ENCODE data around the gene ADARB1.

DNA sequence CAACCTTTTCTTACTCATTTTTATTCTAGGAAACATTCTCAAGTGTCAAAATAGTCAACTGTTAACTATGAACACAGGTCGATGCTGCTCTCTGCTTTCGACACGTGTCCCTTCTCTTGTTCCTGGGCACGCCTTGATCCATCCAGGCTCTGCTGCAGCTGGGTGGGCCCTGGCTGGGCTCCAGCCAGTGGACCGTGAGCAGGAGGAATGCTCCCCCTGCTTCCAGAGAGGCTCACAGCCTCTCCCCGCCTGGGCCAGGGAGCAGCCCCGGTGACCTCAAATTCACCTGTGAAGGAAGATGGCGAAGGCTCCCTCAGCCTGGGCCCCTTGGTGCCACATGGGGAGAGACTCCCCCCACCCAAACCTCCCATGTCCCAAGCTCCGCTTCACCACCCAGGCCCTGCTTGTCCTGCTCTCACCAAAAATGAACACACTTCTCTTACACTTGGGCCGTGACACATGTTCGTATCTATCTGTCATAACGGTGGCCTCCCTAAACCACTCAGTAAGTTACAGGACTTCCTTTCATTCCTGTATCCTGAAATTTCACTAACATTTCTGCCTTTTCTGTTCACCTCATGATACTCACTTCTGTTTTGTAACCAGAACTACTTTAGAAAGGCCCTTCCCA lies 24.6 kb upstream of the ADARB1 start:
- TF ChIP-seq, protein P1, sequence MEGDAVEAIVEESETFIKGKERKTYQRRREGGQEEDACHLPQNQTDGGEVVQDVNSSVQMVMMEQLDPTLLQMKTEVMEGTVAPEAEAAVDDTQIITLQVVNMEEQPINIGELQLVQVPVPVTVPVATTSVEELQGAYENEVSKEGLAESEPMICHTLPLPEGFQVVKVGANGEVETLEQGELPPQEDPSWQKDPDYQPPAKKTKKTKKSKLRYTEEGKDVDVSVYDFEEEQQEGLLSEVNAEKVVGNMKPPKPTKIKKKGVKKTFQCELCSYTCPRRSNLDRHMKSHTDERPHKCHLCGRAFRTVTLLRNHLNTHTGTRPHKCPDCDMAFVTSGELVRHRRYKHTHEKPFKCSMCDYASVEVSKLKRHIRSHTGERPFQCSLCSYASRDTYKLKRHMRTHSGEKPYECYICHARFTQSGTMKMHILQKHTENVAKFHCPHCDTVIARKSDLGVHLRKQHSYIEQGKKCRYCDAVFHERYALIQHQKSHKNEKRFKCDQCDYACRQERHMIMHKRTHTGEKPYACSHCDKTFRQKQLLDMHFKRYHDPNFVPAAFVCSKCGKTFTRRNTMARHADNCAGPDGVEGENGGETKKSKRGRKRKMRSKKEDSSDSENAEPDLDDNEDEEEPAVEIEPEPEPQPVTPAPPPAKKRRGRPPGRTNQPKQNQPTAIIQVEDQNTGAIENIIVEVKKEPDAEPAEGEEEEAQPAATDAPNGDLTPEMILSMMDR (conservative IDR thresholded peaks at IDR 0.05; ENCODE audit: low read depth in 2 of 2) = no peak
- TF ChIP-seq POLR2AphosphoS5 (IDR thresholded peaks at IDR 0.05; ENCODE audit: low read depth) (no peak), EZH2phosphoT487 (IDR thresholded peaks at IDR 0.05; ENCODE audit: unreplicated experiment) (no peak), ZNF331 (CRISPR knock-in tag; IDR thresholded peaks at IDR 0.05; ENCODE audit: low read depth) (no peak), CREB1 (CRISPR knock-in tag; IDR thresholded peaks at IDR 0.05; ENCODE audit: low read depth) (no peak), NANOG (IDR thresholded peaks at IDR 0.05; ENCODE audit: borderline replicate concordance) (no peak), JUNB (IDR thresholded peaks at IDR 0.05; ENCODE audit: unreplicated experiment) (no peak), EZH2 (IDR thresholded peaks at IDR 0.05; ENCODE audit: low read depth, unreplicated experiment) (no peak), STAT1 (IDR thresholded peaks at IDR 0.05; ENCODE audit: unreplicated experiment) (no peak)
- TF ChIP-seq, protein P2, sequence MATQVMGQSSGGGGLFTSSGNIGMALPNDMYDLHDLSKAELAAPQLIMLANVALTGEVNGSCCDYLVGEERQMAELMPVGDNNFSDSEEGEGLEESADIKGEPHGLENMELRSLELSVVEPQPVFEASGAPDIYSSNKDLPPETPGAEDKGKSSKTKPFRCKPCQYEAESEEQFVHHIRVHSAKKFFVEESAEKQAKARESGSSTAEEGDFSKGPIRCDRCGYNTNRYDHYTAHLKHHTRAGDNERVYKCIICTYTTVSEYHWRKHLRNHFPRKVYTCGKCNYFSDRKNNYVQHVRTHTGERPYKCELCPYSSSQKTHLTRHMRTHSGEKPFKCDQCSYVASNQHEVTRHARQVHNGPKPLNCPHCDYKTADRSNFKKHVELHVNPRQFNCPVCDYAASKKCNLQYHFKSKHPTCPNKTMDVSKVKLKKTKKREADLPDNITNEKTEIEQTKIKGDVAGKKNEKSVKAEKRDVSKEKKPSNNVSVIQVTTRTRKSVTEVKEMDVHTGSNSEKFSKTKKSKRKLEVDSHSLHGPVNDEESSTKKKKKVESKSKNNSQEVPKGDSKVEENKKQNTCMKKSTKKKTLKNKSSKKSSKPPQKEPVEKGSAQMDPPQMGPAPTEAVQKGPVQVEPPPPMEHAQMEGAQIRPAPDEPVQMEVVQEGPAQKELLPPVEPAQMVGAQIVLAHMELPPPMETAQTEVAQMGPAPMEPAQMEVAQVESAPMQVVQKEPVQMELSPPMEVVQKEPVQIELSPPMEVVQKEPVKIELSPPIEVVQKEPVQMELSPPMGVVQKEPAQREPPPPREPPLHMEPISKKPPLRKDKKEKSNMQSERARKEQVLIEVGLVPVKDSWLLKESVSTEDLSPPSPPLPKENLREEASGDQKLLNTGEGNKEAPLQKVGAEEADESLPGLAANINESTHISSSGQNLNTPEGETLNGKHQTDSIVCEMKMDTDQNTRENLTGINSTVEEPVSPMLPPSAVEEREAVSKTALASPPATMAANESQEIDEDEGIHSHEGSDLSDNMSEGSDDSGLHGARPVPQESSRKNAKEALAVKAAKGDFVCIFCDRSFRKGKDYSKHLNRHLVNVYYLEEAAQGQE (IDR thresholded peaks at IDR 0.05; ENCODE audit: unreplicated experiment) = no peak
- TF ChIP-seq, protein P3, sequence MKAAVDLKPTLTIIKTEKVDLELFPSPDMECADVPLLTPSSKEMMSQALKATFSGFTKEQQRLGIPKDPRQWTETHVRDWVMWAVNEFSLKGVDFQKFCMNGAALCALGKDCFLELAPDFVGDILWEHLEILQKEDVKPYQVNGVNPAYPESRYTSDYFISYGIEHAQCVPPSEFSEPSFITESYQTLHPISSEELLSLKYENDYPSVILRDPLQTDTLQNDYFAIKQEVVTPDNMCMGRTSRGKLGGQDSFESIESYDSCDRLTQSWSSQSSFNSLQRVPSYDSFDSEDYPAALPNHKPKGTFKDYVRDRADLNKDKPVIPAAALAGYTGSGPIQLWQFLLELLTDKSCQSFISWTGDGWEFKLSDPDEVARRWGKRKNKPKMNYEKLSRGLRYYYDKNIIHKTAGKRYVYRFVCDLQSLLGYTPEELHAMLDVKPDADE (IDR thresholded peaks at IDR 0.05) = no peak
